NCI-H345 treated with DMSO at 0.1 percent for 48 hours (cell line): ENCODE results near the gene RARB.

ENCODE experiments used
- DNase-seq: peaks from one replicate; lab custom pipeline; 2025; ENCODE audit not compliant: unreplicated experiment; lab: John Stamatoyannopoulos, UW

The RARB gene

DNA sequence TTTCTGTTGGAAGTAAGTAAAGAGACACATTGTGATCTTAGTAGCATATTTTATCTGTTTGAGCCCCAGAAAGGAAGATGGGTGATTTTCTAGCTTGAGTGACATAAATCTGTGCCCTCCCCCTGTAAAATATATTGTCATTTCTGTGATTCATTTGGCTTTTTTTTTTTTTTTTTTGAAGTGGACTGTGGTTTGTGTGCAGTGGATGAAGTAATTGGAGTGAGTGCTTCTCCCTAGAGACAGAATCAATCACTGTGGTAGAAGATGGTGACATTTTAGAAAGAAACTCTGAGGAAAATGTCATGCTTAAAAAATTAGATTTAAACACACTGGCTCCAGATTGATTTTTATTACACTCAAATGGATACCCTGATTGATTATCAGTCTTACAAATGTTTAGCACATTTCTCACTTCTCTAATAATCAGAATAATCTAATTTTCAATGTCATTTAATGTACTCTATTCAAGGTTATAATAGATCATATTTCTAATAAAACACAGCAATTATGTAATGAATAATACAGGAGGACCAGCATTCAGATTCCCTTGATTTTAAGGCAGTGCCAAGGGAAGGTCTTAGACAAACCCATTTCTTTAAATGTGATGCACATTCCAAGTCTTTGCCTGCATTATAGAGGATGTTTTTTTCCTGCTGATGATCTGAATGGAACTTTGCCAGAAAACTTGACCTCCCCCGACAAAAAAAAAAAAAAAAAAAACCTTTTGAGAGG is 120.0 kb downstream of the RARB start:
- DNase-seq, result no peak

DNA sequence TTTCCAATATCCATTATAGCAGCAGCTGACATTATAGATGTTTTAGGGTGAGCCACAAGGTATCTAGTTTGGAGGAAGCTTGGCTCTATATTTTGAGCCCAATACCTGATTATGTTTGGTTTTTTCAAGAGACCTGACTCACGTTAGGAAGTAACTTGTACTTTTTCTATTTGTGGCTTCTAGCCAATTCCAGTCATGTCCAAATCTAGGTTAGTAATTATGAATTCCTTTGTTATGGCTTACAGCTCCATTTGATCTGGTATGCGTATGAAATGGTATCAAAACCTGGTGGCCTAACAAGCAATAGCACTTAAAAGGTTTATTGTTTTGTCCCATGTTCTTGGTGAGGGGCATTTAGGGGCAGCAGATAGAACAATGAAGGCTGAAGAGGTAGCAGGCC is 120.8 kb downstream of the RARB start:
- DNase-seq, result no peak

DNA sequence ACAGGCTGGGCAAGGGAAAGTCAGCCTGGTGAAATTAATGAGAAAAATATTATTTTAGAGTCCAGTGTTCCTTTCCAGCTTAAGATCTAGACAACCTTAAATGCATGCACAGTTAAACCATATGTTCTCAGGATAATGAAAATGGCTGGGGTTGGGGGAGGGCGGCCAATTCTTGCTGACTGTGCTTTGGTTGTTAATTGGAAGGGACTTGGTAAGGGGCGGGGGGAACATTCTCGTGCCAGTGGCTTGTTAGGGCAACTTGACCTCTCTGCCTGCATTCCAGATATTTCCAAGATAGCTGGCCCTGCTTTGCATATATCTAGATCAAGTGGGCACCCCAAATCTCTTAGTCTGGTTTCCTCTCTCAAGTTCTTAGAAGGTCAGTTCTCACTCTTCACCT is 124.2 kb downstream of the RARB start:
- no peak for DNase-seq

DNA sequence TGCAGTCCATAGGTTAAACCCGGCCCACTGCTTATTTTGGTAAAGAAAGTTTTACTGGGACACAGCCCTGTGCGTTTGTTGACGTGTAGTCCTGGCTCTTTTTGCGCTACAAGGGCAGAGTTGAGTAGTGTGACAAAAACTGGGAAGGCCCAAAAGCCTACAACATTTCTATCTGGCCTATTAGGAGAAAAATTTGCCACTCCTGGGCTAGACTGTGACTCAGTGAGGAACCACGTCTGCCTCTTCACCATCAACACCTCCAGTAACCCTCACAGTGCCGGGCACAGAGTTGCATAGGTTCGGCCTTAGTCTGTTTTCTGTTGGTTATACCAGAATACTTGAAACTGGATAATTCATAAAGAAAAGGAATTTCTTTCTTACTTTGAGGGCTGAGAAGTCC is 126.3 kb downstream of the RARB start:
- DNase-seq, result no peak

DNA sequence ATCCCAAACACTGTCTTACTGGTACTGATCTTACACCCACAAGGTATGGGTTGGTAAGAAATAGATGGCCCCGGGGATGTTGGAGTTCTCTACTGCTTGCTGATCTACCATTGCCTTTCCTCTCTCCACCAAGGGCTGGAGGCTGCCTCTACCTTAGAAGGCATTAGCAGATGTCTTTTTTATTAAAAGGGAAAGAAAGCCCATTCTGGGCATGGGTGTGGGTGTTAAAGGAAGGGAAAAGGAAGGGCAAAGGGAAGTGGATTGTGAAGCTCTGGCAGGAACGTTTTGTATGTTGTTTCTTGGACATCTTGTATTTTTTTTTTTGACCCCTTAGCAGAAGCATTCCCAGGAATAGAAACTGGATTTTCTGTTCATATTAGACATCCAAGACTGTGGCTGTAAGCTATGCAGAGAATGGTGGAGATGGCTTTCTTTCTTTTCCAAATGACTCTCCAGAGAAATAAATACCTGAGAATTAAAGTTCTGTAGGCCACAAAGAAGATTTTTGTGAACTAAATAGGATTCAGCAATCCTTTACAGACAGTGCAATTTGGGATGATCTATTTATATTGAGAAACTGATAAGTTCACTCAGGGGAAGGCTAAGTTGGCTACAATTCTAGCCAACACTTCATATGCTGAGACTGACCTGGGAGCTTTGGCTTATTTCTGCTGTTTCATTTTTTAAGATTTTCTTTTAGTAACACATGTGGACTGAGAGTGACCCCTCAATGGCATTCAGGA is 127.8 kb downstream of the RARB start:
- DNase-seq, result no peak

DNA sequence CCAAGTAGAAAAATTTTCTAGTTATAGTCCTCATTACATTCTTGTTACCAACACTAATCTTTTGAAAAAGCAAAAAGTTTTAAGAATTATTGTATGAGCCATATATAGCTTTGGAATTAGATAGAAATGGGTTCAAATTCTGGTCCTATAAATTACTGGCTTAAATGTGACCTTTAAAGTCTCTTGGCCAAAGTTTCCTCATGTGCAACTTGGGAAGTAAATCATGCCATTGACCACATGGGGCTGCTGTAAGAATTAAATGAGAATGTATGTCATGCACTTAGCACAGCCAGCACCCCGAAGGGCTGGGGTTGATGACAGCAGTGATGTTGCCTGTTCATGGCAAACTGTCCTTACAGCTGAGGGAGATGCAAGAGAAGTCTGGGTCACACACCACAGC is 128.4 kb downstream of the RARB start:
- no peak for DNase-seq

GRCh38 chr3:25557694-25558093 is 129.6 kb downstream of the RARB start:
- DNase-seq, result no peak

- DNase-seq, result no peak
Observed at GRCh38 chr3:25558121-25558520, 130.1 kb downstream of the RARB start.

DNA sequence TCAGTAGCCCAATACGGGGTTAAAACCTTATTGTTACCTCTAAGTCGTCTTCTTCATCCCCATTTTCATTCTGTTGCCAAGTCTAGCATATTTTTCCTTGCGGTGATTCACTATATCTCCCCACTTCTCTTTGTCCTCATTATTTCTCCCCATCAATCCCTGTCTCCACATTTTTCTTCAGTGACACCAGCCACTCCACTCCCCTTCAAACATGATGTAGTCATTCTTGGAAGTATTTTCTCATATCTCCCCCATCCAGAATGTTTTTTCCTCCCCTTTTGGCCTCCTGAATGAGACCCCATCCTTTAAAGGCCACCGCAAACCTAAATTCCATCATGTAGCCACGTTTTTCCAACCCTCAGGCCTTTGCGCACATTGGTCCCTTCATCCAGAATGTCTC is 130.7 kb downstream of the RARB start:
- DNase-seq, result no peak

DNA sequence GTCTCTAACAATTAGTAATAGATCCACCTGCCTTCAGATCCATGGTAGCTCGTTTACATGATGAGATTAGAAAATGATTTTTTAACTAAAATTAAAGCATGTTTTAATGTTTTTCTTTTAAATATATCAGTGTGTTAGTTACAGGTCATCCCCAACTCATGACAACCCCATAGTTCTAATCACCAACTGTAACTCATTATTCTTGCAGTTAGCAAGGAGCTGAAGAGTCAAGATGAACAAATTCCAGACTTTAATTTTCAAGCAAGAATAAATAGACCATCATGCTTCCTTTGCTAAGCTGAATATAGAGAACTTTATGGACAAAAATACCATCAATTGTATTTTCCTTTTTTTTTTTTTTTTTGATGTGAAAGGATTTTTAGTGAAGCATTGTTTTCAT is 135.5 kb downstream of the RARB start:
- no peak for DNase-seq

DNA sequence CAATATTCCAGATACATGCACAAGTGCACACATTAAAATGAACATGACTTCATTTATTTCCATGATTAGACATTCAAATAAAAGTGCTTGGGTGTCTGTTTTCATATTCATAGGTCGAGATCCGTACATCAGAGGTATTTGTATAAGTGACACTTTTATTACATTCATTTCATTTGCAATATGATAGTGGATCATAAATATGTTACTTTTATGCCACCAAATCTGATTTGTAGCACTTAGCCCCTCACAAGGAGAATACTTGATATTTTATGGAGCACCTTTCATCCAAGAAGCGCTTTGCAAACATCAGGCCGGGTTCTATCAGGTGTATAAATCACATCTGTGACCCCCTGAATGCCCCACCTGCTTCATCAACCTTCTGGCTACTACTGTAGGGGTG is 136.0 kb downstream of the RARB start:
- no peak for DNase-seq

DNA sequence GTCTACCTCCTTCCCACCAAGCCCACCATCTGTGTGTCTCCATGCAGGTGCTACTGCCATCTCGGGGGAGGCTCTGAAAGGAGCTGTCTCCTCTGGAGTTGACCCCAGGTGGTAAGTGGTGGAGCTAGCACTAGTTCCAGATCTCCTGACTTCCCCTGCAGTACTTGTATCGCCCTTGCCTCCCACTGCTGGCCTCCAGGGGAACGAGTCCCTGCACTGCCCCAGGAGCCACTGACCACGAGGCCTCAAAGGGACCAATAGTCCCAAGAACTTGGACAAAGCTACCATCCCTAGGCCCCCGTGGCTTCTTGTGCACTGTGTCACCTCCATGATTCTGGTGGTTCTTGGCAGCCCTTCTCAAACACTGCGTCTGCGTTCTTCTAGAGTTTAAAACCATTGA is 137.7 kb downstream of the RARB start:
- no peak for DNase-seq

GRCh38 chr3:25566358-25566920 is 138.4 kb downstream of the RARB start:
- DNase-seq, result no peak

GRCh38 chr3:25567388-25567787 is 139.3 kb downstream of the RARB start:
- no peak for DNase-seq

- DNase-seq, result no peak
Observed at GRCh38 chr3:25567806-25568524, 139.9 kb downstream of the RARB start.

GRCh38 chr3:25568525-25569078 is 140.5 kb downstream of the RARB start:
- no peak for DNase-seq

DNA sequence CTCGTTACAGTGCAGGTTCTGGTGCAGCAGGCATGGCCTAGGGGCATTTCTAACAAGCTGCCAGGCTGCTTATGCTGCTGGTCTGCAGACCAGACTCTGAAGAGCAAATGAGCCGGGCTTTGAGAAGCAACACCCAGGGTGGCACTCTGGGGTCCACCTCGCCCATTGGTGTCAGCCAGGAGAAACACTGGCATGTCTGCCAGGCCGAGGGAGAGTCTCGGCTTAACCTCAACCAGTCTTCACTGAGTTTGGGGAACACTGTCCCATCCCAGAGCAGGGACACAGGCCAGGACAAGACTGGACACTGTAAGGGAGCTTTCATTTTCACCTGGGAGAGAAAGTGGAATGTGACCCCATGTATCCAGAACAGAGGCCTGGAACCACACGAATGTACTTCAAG is 143.2 kb downstream of the RARB start:
- DNase-seq, result no peak

- DNase-seq, result no peak
Observed at GRCh38 chr3:25572336-25572735, 144.3 kb downstream of the RARB start.

DNA sequence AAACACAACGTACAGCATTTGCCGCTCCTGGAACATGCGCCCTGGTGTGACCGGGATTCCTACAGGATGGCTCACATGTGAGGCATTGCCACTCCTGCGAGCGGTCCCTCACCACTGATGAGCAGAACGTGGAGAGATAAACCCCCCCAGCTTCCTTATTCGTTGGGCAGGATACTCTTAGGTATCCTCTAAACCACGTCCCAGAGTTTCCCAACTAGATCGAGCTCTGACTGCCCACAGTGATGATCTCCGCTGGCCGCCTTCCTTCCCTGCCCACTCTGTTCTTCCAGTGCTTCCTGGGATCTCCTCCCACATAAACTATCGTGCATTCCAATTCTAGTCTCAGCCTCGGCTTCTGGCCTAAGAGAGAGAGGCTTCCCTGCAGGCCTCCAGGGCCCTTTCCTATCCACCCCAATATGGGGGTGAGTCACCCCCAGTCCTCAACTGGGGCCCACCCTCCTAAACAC is 144.9 kb downstream of the RARB start:
- no peak for DNase-seq

GRCh38 chr3:25573386-25574171 is 145.5 kb downstream of the RARB start:
- DNase-seq, result no peak
